Breast epithelium (tissue), 3 donors: Measurements from ENCODE around the gene MS4A2.

Experiments used
- POLR2AphosphoS5 ChIP-seq, 3 donors: sonication (generic); formaldehyde crosslinking; IDR thresholded peaks; one replicate each; pipeline ENCODE4 v1.6.1; 2017; ENCODE audit warnings: antibody characterized with exemption in 3 of 3
- TF ChIP-seq, protein P1 (sequence below), 3 donors: fragments of 450-650 bp; IDR thresholded peaks; one replicate each; pipeline ENCODE4 v1.5.1; 2016 to 2017; ENCODE audit warnings: antibody characterized with exemption in 3 of 3, mild to moderate bottlenecking in 3 of 3, moderate library complexity in 3 of 3

- TF ChIP-seq, protein P1, sequence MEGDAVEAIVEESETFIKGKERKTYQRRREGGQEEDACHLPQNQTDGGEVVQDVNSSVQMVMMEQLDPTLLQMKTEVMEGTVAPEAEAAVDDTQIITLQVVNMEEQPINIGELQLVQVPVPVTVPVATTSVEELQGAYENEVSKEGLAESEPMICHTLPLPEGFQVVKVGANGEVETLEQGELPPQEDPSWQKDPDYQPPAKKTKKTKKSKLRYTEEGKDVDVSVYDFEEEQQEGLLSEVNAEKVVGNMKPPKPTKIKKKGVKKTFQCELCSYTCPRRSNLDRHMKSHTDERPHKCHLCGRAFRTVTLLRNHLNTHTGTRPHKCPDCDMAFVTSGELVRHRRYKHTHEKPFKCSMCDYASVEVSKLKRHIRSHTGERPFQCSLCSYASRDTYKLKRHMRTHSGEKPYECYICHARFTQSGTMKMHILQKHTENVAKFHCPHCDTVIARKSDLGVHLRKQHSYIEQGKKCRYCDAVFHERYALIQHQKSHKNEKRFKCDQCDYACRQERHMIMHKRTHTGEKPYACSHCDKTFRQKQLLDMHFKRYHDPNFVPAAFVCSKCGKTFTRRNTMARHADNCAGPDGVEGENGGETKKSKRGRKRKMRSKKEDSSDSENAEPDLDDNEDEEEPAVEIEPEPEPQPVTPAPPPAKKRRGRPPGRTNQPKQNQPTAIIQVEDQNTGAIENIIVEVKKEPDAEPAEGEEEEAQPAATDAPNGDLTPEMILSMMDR (IDR thresholded peaks at IDR 0.05) = no peak
- no peak for TF ChIP-seq POLR2AphosphoS5 (IDR thresholded peaks at IDR 0.05)
Observed at GRCh38 chr11:60125956-60126585, 37.6 kb downstream of the MS4A2 start.
